DMS 273 (cell line): Measurements from ENCODE around the gene TMEM200A.

Experiments used
- DNase-seq: peaks from one replicate; lab custom pipeline; 2025; ENCODE audit not compliant: unreplicated experiment; lab: John Stamatoyannopoulos, UW

The TMEM200A gene

GRCh38 chr6:130377371-130377770, 11.6 kb downstream of the TMEM200A start:
- no peak for DNase-seq

- DNase-seq = no peak
These were observed 12.1 kb downstream of the TMEM200A start for GRCh38 chr6:130377915-130378314.

- no peak for DNase-seq
These were observed 13.4 kb downstream of the TMEM200A start for GRCh38 chr6:130379223-130379622.

DNA sequence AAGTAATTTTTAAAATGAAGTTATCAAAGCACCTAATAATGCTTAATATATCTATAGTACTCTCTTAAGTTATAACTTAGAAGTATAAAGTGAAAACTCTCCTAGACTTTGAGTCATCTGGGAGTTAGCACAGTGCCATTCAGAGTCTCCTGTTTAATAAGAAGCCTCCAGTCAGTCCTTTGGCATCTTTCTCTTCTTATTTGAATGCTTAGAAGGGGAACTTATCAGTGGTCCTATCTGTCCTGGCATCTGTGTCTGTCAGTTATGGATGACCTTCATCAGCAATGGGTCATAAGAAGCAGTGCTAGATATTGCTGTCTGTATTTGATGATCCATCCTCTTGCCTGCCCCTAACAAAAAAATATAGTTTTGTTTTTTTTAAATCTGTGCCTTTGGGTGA, 15.2 kb downstream of the TMEM200A start:
- no peak for DNase-seq

DNA sequence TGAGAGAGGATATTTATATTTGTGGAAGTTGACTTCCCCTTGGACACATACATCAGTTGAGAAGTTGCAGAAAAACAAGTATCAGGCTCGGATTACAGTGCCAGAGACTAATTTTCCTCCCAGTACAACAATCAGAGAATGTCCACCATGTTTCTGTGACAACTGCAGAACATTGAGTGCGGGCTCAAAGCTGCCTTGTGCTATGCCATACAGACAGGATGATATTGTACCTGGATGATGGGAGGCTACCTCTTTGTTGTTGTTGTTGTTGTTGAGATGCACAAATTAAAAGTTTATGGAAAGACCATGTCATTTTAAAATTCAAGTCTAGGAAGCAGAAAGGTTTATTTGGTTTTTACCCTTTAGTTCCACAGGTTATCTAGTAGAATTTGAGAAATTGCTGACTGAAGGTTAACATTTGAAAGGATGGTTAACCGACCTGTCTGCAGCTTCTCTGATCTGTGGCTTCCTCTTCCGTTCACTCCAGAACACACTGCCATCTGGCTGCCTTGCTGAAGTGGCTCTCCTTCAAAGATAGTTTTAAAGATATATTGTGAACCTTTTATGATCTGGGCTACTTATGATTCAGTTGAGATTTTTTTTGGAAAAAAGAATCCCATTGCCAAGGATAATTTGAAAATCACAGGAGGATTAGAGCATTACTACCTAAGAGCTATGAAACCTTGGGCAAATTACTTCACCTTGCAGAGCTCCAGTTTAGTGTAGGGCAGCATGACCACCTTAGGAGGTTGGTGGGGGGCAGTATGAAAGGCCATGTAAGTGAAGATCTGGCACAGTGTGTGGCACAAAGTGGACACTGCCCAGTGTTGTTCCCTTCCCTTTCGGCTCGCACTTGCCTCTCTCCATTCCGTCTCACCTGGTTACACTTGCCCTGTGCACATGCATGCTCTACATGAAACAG, 15.9 kb downstream of the TMEM200A start:
- no peak for DNase-seq

- no peak for DNase-seq
These were observed 17.2 kb downstream of the TMEM200A start for GRCh38 chr6:130382872-130383490.

GRCh38 chr6:130385064-130385695, 19.4 kb downstream of the TMEM200A start:
- no peak for DNase-seq

DNA sequence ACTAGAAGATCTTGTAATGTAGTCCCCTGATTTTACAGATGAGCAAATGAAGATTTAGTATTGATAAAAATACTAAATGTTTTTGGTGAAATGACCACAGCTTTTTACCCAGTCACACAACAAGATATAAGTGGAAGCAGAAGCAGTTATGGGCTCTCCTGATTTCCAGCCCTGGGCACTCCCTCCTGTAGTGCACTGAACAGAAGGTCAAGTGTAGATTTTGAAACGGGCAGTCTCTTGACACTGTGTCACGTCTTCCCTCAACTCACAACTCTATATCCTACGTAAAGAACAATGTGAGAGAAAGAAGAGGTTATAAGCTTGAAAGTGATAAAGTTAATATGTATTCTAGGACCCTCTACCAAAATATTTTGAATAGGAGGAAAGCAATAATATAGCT, 23.3 kb downstream of the TMEM200A start:
- DNase-seq = no peak

DNA sequence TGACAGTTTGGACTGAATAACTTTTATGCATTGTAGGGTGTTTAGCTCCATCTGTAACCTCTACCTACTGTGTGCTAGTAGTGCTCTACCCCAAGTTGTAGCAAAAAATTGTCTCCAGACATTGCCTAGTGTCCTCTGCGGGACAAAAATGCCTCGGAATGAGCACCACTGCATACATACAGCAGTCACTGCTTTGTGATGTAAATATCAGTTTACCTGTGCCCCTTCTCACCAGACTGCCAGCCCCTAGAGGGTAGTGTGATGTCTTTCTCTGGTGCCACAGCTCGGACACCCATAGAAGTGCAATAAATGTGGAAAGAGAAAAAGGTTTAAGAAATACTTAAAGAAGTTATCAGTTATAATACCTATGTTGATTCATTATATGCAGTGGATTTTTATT, 25.1 kb downstream of the TMEM200A start:
- no peak for DNase-seq

GRCh38 chr6:130393306-130393705, 27.5 kb downstream of the TMEM200A start:
- no peak for DNase-seq

GRCh38 chr6:130394246-130394645, 28.4 kb downstream of the TMEM200A start:
- DNase-seq = no peak

DNA sequence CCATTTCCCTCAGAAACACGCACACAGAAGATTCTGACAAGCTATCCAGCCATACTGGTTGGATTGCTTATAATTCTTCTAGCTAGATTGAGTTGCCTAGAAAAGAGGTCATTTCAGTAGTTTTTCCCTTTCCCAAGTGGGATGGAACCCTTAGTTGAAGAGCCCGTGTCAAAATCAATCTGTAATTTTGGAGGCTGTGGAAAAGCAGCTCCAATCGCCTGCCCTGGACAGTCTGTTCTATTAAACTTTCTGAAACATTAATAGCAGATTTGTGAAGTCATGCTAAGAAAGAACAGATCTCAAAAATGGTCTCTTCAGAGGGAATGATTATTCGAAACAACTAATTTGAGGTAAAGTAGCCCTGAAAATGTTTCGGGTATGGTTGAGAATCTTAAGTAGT, 29.3 kb downstream of the TMEM200A start:
- no peak for DNase-seq

DNA sequence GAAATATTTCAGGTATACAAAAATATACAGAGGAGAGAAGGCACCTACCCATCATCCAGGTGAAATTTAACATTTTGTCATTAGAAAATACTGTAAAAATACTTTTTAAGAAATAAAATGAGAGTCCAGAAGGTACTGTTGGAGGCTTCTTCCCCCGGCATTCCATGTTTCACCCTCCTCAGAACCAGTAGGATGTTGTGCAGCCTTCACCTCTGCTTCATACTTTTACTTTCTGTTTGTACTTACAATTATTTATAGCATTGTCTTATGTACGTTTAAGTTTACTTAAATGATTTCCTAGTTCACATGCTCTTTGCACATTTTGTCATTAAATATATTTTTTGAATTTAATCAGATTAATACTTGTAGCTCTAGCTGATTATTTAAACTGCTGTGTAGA, 30.9 kb downstream of the TMEM200A start:
- DNase-seq = no peak

- DNase-seq = no peak
These were observed 39.7 kb downstream of the TMEM200A start for GRCh38 chr6:130405549-130405948.

DNA sequence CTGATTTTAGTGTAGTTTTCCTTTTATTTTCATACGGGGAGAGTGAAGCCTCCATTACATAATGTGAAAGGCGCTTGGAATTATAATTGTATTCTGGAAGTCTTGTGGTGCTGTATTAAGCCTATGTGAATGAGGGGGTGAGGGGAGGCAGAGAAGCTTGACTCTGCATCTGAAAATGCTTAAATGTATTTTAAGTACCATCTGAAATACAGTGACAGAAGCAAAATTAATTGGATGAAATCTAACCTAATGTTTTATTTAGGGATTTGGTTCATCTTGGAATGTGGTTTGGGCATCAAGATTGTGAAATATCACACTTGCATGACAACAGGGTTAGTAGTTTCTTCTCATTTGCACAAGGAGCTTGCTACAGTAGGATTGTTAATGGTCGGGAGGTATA, 41.2 kb downstream of the TMEM200A start:
- DNase-seq = no peak

- DNase-seq = no peak
These were observed 43.7 kb downstream of the TMEM200A start for GRCh38 chr6:130409418-130410100.

GRCh38 chr6:130411481-130411880, 45.7 kb downstream of the TMEM200A start:
- no peak for DNase-seq

DNA sequence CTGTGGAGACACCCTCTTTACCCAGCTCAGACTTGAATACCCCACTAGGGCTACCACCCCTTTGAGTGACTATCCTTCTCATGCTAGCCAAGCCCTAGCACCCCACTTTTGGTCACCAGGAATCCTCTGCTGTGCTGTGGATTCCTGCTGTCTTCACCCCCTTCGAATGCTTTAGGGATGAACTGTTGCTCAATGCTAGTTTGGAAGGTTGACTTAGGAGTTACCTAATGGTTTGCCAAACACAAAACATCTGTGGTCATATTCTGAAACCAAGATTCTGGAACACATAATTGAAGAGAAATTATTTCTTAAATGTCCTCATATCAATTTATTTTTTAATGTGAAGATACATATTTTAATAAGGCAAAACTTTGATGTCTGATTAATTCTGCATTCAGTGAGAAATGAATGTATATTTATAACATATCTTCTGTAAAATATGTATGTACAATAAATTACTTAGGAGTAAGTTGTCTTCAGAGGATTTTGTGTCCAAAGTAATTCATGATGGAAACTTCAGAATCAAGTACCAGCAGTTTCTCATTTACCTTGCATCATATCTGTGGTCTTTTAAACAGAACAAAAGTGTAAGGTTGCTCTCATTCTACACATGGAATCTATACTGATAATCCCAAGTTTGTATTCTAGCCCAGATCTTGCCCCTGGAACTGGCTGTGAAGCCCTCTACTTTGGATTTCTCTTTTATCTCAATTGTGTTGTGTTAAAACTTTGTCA, 46.9 kb downstream of the TMEM200A start:
- DNase-seq = no peak

GRCh38 chr6:130417951-130418350, 52.1 kb downstream of the TMEM200A start:
- DNase-seq = no peak

DNA sequence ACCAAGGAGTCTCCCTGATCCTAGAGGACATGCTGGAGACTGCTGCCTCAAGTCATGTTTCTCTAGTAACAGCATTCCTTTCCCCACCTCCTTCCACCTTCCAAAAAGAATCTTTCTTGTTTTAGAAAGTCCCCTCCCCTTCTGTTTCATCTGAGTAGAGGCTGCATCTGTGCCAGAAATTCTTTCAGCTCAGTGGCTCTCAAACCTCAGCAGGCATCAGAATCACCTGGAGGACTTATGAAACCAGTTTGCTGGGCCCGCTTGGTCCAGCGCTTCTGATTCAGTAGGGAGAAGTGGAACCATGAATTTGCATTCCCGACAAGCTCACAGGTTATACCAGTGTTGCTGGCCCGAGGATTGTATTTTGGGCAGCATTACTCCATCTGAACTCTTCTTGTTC, 55.1 kb downstream of the TMEM200A start:
- no peak for DNase-seq

DNA sequence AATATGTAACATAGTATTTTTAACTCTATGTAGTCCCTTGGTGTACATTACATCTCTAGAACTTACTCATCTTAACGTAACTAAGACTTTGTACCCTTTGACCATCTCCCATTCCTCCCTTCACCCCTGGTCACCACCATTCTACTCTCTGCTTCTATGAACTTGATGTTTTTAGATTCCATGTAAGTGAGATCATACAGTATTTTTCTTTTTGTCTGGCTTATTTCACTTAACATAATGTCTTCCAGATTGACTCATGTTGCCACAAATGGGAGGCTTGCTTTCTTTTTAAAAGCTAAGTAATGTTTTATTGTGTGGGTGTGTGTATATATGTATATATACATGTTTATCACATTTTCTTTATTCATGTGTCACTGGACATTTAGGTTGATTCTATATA, 55.8 kb downstream of the TMEM200A start:
- no peak for DNase-seq
